Measurements from ENCODE around the gene SLC26A9.

The SLC26A9 gene

DNA sequence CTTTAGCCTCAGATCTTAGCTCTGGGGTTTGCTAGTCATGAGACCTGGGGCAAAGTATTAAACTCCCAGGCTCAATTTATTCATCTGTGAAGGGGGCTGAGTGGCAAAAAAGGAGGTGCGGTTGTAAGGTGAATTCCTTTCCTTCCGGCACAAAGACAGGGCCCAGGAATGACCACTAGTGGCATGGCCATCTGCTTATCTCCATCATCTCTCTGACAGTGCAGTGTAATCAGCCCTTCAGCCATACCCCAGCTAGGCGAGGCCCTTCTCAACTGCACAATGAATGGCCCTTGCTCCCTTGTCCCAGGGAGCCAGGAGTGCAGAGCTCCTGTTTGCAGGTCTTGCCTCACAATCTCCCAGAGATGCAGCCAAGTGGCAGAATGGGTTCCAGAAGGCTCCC, 5.6 kb upstream of the SLC26A9 start:
- no peak for DNase-seq (ENCODE audit: low read depth)

DNA sequence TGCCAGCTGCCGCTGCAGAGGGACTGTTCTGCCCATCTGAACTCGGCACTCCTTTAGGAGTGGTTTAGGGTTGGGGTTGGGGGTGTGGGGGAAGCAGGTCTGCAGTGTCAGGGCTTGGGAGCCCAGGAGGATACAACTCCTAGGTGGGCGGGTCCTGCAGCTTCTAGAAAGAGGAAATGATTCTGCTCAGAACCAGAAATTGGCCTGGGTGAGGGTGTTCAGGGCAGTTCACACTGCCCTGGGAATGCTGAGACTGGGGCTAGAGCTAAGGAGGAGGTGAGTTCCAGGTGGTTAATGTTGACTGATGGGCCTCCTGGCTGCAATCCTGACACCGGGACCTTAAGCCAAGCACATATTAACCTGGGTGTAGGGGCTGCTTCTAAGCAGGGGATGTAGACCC, 4.8 kb upstream of the SLC26A9 start:
- DNase-seq (ENCODE audit: low read depth), result no peak

DNA sequence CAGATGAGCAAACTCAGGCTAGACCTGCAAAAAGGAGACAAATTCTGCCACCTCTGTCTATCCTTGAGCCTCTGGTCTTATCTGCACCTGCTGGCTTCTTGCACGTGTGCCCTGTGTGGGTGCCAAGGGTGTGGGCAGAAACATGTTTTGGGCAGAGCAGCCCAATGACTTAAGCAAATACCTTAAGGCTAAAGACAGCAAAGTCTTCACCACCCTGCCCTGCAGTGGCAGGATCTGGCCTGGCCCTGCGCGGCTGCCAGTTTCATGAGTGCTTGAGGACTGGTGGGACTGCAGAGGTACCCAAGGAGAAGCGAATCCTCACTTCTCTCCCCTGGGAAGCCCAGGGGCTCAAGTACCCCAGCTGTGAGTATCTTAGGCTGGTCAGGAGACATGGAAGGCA, 3.8 kb upstream of the SLC26A9 start:
- DNase-seq (ENCODE audit: low read depth), result no peak

DNA sequence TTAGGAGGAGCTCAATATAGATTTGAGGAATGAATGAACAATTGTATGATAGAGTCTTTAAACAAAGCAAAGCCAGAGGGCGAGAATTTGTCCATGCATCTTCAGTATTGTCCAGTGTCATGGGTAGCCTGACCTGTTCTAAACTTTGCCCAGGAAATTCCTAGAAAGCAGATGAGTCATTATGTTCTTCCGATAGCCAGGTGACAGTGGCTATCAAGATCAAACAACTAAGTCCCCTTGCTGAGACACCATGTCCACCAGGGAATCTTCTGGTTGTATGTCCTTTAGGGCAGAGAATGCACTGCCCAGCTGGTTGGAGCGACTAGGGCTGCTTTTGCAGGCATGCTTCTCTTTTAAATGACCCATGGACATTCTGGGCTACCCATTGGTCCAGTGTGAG, 1.8 kb upstream of the SLC26A9 start:
- DNase-seq (ENCODE audit: low read depth), result no peak

DNA sequence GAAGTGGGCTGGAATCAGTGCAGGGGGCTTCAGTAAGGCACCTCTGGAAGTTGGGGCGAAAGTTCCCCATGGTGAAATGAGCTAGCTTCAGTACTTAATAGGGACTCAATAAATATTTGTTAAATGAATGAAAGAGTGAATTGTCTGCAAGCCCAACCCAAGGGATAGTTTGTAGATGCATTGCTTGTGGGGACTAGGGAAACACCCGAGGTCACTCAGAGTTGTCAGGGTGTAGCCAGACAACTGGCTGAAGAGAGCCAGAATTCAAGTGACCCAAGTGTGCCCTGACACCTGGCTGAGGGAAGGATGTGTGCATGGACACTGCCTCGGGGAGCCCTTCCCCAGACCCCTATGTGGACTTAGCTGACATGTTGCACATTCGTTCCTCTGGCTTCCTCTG, 1.3 kb upstream of the SLC26A9 start:
- DNase-seq (ENCODE audit: low read depth), result no peak

DNA sequence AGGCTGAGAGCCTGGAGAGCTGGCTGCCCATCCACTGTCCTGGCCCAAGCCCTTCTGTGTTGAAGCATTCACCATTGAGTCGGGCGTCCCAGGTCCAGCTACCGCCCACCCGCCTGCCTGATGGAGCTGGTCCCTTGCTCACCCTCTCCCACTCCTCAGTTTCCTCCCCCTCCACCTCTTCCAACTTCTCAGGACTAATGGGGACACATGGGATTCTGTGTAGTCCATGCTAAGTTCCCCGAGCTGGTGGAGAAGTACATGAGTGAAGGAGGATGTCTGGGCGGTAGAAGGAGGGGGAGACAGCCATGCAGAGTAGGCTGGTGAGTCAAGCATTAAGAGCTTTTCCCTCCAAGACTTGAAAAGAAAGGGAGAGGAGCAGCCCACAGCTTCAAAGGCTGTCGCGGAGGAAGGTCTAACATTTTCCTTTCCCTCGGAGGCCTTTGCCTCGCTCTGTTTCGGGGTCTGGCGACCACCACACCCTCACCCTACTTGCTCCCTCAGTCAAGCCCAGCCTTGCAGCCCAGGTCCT, 561 bp downstream of the SLC26A9 start:
- DNase-seq (ENCODE audit: low read depth), result peak; percentile 57

DNA sequence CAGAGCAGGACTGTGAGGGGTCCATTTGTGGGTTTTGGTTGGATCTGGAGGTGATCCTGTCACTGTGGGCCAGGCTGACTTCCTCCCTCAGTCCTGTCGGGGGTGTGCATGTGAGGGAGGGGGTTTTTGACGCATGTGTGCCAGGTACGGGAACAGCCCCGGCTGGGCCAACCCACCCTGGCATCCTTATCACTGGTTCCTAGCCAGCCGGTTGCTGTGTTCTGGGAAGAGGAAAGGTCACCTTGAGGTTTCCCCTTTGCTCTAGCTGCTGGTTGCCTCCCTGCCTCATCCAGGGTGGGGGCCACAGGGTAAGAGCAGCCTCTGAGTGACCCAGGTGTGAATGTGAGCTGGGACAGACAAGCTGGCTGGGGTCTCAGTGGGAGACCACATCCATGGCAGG, 2.5 kb downstream of the SLC26A9 start:
- no peak for DNase-seq (ENCODE audit: low read depth)

DNA sequence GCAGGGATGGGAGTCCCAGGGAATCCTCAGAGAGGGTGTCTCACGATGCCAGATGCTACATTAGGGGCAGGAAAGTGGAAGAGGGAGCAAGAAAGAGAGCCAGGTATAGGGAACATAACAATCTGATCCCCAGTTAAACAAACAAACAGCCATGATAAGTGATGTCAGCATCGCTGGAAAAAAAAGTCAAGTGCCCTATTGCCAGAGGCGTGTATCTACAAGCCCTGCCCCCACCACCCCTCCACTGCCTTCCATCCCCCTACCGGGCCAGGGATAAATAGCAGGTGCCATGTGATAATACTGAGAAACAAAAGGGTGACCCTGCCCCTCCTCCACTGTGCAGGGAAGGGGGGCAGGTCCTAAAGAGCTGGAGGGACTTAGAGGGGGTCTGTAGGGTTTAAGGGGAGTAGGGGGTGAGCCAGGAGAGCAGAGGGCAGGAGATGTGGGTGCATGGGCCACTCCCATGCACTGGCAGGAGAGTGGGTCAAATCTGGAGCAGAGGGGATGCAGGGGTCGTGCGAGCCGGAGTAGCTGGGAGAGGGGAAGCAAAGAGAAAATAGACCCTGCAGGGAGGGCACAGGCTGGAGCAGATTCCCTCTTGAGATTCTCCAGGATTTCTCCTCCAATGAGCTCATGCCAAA, 3.4 kb downstream of the SLC26A9 start:
- DNase-seq (ENCODE audit: low read depth), result peak; percentile 15

DNA sequence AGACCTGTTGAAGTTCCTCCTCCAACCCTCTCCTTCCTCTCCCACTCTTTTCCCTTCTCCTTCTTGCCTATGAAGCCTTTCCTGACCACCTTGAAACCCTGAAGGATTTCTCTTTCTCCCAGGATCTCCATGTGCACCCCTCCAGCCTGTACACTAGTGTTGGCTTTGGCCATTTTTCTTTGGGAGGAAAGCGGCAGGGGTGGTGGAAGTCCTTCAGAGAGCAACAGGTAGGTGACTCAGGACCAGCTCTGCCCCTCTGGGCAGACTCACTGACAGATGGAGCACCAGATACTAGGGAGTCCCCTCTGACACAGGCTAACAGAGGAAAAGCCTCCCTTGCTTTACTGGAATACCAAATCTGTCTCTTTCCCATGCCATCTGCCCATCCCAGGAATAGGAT, 4.6 kb downstream of the SLC26A9 start:
- DNase-seq (ENCODE audit: low read depth), result no peak

DNA sequence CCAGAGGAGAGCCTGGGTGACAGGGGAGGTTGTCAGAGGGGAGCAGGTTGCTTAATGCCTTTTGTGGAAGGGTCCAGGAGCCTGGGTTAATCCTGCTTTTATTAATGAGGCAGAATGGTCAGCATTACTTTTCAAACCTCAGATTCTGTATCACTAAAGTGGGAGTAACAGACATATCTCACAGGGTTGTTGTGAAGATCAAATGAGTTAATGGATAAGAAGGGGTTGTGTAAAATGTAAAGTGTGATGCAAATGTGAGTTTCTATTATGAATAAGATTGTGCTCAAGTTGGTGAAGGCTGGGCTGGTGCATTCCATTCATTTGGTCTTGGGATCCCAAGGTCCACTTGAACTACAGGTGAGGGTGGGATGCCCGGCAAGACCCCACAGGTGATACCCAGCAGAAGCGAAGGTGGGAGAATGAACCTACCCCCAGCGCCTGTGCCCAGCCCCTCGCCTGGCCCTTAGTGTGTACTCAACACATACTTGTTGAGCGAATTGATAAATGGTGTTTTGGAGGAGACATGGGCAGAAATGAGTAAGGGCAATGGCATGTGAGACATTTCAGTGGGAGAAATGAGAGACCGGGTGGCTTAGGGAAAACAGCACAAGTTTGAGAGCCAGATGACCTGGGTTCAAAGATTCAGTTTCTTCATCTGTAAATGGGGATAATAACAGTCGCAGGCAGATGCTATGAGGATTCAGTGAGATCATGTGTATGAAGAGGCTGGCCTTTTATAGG, 6.2 kb downstream of the SLC26A9 start:
- peak; percentile 91 for DNase-seq (ENCODE audit: low read depth)

DNA sequence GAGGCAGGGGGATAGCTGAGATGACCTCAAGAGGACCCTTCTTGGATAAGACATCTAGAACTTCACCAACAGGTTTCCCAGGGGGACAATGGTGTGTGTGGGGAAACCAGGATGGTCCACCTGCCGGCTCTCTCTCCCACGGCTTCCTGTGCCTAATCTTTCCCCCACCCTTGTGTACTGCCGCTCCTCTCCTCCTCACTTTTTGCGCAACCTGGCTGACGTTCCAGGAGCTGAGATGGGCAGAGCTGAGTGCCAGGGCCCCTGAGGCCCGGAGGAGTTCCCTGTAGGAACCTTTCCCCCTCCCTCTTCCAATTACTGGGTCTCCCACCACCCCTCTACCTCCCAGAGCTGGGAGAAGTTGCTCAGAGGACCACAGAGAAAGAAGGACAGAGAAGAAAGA, 6.9 kb downstream of the SLC26A9 start:
- peak; percentile 81 for DNase-seq (ENCODE audit: low read depth)

DNA sequence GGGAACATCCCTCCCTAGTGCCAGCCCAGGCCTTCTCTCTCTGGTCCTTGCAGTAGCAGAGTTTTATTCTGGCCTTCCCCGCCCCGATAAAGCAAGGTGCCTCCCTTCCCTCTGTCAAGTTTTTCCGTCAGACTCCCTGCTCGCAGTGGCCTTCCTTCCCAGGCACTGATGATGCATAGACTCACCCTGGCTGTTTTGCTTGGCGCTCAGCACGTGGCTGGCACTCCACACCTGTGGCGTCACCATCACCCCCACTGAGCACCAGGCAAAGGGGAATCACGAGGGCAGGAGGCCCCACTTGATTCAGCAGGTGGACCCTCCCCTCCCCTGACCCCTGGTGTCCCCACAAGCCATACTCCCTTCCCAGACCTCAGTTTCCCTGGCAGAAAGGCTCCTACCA, 7.4 kb downstream of the SLC26A9 start:
- DNase-seq (ENCODE audit: low read depth), result no peak

DNA sequence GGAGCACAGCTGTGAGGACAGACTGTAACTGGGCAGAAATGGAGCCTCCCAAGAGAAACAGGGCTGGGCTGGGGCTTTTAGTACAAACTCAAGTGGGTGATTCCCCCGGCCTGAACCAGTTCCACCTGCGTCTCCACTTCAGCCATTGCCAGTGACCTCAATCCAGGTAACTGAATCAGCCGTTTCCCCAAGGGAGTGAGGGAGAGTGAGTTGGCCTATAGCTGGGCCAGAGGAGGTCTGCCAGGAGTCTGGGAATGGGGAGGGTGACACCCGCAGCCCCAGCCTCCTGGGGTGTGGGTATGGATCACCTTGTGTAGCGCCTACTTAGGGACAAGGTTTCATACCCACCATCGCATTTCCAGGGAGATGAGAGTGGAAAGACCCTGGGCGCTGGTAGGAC, 8.5 kb downstream of the SLC26A9 start:
- DNase-seq (ENCODE audit: low read depth), result no peak

DNA sequence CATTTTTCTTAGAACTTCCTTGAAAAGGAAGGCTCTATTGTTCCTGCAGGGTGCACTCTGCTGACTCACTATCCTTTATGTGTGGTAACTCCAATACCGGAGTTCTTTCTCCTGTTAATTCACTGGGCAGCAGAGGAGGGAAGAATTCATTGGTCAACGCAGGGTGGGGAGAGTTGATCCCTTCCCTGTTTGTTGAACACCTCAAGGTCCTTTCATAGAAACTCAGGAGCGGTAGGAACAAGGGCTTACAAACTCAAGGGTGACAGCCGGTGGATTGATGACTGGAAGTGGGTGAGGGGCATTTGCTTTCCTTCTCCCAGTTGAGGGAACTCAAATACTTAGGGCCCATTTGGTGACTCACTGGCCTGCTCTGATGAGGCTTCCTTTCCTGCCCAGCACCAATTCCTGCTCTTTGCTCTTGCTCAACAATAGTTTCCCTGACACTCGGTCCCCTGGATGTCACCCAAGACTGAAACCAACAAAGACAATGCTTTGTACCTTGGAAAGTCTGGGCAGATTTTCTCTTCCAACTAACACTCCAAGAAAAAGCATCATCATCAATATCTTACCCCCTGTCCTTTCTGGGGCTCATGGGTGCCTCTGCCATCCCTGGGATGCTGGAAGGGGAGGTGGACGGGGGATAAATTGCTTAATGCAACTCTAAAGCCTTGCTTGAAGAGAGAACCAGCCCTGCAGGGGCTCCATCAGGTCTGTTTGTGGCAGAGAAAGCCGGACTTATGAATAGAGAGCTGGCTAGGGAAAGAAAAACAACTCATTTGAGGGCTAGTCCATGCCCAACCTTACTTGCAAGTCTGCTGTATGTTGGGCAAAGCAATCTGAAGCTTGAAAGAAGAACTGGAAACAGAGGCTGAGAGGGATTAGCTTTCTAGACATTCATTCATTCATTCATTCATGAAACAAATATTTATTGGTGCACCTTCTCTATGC, 9.3 kb downstream of the SLC26A9 start:
- DNase-seq (ENCODE audit: low read depth), result peak; percentile 82

DNA sequence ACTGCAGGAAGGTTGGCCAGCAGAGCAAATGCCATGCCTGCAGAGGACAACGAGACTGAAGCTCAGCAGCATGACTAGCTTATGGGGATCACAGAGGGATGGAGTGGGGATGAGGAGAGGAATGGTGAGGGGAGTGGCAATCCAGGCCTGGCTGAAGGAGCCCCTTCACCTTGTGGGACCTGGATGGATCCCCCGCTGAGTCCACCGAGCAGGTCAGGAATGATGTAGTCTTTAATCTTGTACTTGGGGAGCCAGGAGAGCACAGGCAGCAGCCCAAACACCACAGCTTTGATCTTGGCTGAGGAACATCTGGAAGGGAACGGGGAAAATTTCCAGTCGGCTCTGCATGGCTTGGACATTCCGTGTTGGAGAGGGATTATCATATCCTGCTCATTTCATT, 10.5 kb downstream of the SLC26A9 start:
- DNase-seq (ENCODE audit: low read depth), result no peak

DNA sequence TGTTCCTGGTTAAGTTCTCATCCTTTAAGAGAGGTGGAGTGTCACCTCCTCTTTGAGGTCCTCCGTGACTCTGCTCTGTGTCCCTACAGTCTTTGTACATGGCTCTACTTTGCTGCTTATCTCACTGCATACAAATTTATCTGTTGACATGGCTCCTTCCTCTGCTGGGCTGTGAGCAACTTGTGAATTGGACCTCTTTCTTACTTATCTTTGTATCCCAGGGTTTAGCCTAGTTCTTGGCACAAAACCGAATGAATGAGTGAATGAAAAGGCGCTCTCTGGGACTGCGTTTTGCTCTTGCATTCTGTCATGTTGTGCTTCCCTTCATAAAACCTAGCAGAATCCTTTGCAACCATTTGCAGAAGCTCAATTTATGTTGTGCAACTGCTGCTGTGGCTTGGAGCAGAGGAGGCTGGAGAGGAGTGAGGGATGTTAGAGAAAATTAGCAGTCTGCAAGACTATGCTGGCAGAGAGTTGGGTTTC, 12.4 kb downstream of the SLC26A9 start:
- DNase-seq (ENCODE audit: low read depth), result peak; percentile 72

DNA sequence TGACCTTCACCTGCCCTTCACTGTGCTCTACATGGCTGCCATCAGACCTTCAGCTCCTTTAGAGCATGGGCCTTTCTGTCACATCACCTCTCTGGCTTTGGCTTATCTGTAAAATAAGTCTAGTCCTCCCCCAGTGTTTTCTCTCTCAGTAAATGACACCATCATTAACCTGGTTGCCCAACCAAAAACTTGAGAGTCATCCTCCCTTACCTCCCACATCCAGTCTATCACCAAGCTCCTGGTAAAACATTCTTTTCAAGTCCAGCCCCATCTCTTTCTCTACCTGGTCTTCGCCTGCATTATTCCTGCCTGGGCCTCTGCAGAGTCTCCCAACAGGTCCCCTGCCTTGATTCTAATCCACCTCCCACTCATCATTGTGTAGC, 13.1 kb downstream of the SLC26A9 start:
- DNase-seq (ENCODE audit: low read depth), result peak; percentile 52

DNA sequence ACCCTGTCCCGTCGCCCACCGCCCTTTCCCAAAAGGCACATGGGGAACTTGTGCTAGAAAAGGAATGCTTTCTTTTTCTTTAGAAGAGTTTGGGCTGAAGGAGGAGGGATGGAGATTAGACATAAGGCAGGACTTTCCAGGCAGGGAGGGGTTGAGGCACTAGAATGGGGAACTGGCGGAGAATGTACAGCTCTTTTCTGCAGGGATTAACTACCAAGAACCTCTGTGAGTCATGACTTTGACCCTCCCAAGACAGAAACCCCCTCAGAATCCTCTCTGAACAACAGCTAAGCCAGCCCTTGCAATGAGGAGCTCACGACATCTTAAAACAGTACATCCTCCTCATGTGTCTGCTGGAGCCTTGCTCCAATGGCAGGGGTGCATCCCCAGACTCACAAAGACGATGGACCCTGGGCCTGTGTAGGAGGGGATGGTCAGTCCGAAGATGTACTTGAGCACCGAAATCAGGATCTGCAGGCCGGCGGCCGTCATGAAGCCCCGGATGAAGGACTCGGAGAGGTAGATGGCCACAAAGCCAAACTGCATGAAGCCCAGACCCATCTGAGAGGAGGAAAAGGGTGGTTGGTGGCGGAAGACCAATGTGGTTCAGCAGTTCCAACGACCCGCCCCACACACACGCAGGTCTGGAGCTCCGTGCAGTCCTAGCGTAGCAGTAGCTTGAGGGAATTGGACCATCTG, 13.6 kb downstream of the SLC26A9 start:
- DNase-seq (ENCODE audit: low read depth), result no peak

DNA sequence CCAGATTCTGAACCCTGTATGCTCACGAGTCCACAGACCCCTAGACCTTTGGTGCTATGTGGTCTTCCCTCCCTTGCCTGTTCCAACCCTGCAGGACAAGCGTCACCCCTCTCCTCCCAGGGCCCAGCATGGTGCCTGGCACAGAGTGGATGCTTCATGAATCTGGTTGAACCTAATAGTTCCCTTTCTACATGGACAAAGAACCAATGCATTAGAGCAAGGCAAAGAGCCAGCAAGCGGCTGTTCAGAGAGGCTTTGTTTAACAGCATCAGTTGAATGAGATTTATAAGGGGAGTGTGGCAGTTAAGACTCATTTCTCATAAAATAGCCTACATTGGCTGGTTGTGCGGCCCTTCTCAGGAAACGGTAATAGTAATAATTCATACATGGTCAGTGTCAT, 14.9 kb downstream of the SLC26A9 start:
- DNase-seq (ENCODE audit: low read depth), result no peak

DNA sequence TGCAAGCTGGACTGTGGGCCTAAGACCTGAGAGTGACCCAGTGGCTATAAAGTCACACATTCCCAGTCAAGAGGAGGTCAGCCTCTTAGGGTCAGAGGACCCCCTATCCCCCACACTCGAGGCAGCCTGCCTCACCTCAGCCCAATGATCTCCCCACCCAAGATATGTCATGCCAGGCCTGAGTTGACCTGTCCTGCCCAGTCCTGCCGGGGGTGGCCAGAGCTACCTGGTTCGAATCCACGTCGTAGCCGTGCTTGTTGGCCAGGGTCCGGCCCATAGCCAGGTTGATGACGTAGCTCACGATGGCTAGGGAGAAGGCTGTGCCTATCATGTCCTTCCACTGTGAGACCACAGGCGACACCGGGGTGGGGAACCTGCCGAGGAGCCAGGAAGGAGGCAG, 15.6 kb downstream of the SLC26A9 start:
- DNase-seq (ENCODE audit: low read depth), result no peak

DNA sequence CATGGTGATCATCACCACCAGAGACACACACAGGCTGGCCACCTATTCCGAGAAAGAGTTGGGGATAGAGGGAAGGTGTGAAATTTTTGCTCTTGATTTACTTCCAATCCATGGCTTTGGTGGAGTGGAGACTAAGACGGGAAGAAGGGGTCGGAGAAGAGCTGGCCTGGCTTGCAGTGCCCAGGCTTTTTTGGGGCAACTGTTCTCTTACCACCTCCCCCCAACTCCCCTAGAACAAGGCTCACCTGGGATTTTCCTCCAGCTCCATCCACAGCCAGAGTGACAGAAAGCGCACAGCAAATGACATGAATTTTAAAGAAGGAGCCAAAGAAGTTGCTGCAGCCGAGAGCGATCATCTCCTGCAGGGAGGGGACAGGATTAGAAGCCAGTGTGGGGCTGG, 16.0 kb downstream of the SLC26A9 start:
- no peak for DNase-seq (ENCODE audit: low read depth)

DNA sequence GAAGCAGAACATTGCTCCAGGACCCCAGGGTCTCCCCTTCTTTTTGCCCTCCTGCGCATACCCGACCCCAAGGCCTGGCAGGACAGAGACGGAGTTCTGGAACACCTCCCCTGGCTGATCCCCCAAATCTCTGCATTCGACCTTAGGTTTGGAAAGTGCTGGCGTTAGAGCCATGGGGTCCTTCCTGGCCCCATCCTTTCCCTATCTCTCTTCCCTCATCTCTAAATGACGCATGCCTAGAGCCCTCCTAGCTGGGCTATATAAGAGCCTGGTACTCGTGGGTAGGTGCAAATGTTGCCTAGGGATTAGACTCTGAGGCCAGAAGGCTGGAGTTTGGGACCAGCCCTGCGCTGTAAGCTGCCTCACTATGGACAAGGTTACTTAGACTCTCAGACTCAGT, 16.6 kb downstream of the SLC26A9 start:
- no peak for DNase-seq (ENCODE audit: low read depth)
